Activated T-helper 9 cell treated with anti-CD3 and anti-CD28 coated beads, Interleukin-2, amount 50 U/mL, for 16 hours (primary cell): Measurements from ENCODE around the gene AP4S1.

Source experiments
- DNase-seq: peaks from one replicate; pipeline ENCODE4 v3.0.0-alpha.2; 2020; ENCODE audit warnings: low read depth

The AP4S1 gene

GRCh38 chr14:31137214-31137889, 111.9 kb downstream of the AP4S1 start:
- no peak for DNase-seq

GRCh38 chr14:31138301-31138700, 112.9 kb downstream of the AP4S1 start:
- DNase-seq = no peak

GRCh38 chr14:31139301-31139847, 113.9 kb downstream of the AP4S1 start:
- no peak for DNase-seq

- no peak for DNase-seq
These were observed 117.1 kb downstream of the AP4S1 start for GRCh38 chr14:31142455-31143087.
